Vagina (tissue), 2 donors: ENCODE data around the gene SIM1.

Experiments used
- CTCF ChIP-seq, 3 experiments: fragments of 450-650 bp in 2 of 3; fragments of 200-600 bp in 1 of 3; sonication (generic) in 1 of 3; IDR thresholded peaks; one replicate each; pipeline ENCODE4 v1.5.1; 2017 to 2019; ENCODE audit warnings: antibody characterized with exemption in 3 of 3, mild to moderate bottlenecking in 2 of 3, moderate library complexity in 2 of 3
- POLR2A ChIP-seq, 2 donors: fragments of 450-650 bp; IDR thresholded peaks; one replicate each; pipeline ENCODE4 v1.6.1; 2017; ENCODE audit warnings: antibody characterized with exemption in 2 of 2, mild to moderate bottlenecking in 2 of 2, moderate library complexity in 2 of 2
- POLR2AphosphoS5 ChIP-seq, 2 donors: sonication (generic); formaldehyde crosslinking; IDR thresholded peaks; one replicate each; pipeline ENCODE4 v1.9.0; 2017; ENCODE audit warnings: antibody characterized with exemption in 2 of 2, mild to moderate bottlenecking in 2 of 2, low read depth in 1 of 2; ENCODE audit not compliant: insufficient read depth in 1 of 2

GRCh38 chr6:100379386-100379785 is 85.3 kb downstream of the SIM1 start:
- no peak for TF ChIP-seq POLR2AphosphoS5 (IDR thresholded peaks at IDR 0.05; ENCODE audit: insufficient read depth in 1 of 2, low read depth in 1 of 2)
- no peak for TF ChIP-seq CTCF (IDR thresholded peaks at IDR 0.05)
- no peak for TF ChIP-seq POLR2A (IDR thresholded peaks at IDR 0.05)
